ENCODE results near the gene CFAP107. TPM values are rescaled to one million over a fixed set of nuclear protein-coding genes. Genes with fewer than 3 reads are reported as not detected.
"Not testable (repeated sequence)": the region's sequence is repeated elsewhere in the genome, so short reads cannot be mapped to it uniquely, and the experiment has no call there.

The CFAP107 gene
- total RNA-seq, 1 donor from 2014 or later = not detected

DNA sequence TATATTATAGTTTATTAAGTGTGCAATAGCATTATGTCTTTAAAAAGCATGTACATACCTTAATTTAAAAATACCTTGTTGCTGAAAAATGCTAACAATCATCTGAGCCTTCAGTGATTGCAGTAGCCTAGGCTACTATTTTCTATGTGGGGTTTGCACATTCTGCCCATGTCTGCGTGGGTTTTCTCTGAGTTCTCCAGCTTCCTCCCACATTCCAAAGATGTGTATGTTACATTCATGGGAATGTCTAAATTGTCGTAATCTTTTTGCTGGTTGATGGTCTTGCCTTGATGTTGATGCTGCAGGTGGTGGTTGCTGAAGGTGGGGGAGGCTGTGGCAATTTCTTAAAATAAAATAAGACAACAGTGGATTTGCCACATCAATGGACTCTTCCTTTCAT lies 17.6 kb upstream of the CFAP107 start:
- peaks cover 1% of the 10 kb centered on the region for H3K36me3 Mint-ChIP-seq
- TF ChIP-seq, protein P1, sequence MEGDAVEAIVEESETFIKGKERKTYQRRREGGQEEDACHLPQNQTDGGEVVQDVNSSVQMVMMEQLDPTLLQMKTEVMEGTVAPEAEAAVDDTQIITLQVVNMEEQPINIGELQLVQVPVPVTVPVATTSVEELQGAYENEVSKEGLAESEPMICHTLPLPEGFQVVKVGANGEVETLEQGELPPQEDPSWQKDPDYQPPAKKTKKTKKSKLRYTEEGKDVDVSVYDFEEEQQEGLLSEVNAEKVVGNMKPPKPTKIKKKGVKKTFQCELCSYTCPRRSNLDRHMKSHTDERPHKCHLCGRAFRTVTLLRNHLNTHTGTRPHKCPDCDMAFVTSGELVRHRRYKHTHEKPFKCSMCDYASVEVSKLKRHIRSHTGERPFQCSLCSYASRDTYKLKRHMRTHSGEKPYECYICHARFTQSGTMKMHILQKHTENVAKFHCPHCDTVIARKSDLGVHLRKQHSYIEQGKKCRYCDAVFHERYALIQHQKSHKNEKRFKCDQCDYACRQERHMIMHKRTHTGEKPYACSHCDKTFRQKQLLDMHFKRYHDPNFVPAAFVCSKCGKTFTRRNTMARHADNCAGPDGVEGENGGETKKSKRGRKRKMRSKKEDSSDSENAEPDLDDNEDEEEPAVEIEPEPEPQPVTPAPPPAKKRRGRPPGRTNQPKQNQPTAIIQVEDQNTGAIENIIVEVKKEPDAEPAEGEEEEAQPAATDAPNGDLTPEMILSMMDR (IDR thresholded peaks at IDR 0.05; ENCODE audit: unreplicated experiment) = no peak
- H3K4me3 Mint-ChIP-seq = no peak overlapping the region
- DNase-seq (ENCODE audit: low spot score in 2 of 2, unreplicated experiment in 2 of 2) = no peak
- H3K9me3 Mint-ChIP-seq = peaks cover 36% of the 10 kb centered on the region
- no peaks in the 10 kb centered on the region for H3K4me1 Mint-ChIP-seq
- H3K27ac Mint-ChIP-seq = no peak overlapping the region
- H3K27me3 Mint-ChIP-seq (ENCODE audit: low read depth) = peaks cover 34% of the 10 kb centered on the region

DNA sequence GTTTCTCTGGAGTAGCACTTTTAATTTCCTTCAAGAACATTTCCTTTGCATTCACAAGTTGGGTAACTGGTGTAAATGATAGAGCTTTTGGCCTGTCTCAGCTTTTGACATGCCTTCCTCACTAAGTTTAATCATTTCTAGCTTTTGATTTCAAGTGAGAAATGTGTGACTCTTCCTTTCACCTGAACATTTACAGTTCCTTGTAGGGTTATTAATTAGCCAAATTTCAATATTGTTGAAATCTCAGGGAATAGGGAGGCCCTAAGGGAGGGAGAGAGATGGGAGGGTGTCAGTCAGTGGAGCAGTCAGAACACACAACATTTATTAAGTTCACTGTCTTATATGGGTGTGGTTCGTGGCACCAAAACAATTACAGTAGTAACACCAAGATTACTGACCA lies 15.8 kb upstream of the CFAP107 start:
- DNase-seq (ENCODE audit: low spot score in 2 of 2, unreplicated experiment in 2 of 2) = no peak
- Mint-ChIP-seq H3K4me1 (no peaks in the 10 kb centered on the region), H3K27me3 (ENCODE audit: low read depth) (peaks cover 42% of the 10 kb centered on the region), H3K4me3 (no peak overlapping the region), H3K36me3 (peaks cover 1% of the 10 kb centered on the region), H3K27ac (no peak overlapping the region), H3K9me3 (peaks cover 36% of the 10 kb centered on the region)
- TF ChIP-seq, protein P1 (IDR thresholded peaks at IDR 0.05; ENCODE audit: unreplicated experiment) = no peak

DNA sequence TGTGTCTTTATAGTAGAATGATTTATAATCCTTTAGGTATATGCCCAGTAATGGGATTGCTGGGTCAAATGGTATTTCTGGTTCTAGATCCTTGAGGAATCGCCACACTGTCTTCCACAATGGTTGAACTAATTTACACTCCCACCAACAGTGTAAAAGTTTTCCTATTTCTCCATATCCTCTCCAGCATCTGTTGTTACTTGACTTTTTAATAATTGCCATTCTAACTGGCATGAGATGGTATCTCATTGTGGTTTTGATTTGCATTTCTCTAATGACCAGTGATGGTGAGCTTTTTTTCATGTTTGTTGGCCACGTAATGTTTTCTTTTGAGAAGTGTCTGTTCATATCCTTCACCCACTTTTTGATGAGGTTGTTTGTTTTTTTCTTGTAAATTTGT lies 14.9 kb upstream of the CFAP107 start:
- not testable (repeated sequence) for H3K27ac Mint-ChIP-seq; H3K36me3 Mint-ChIP-seq; H3K4me3 Mint-ChIP-seq; DNase-seq (ENCODE audit: low spot score in 2 of 2, unreplicated experiment in 2 of 2); H3K4me1 Mint-ChIP-seq
- H3K9me3 Mint-ChIP-seq = peaks cover 41% of the 10 kb centered on the region
- peaks cover 37% of the 10 kb centered on the region for H3K27me3 Mint-ChIP-seq (ENCODE audit: low read depth)

DNA sequence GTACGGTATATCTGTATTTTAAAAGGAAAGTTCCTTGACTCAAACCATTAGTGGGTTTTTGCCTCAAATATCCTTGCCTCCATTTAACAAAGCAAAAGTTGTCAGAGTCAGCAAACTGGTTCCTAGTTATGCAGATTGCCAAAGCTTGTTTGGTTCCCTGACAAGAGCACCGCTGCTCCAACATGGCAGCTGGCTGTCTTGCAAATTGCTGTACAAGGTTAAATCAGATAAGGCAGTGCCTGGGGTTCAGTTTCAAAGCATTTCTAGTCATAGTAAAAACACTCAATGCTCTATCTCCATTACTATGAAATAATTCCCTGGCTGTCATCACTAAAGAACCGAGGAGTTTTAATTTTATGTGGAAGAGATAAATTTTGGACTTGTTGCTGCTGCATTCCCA lies 11.3 kb upstream of the CFAP107 start:
- Mint-ChIP-seq H3K36me3 (peaks cover 1% of the 10 kb centered on the region), H3K4me3 (no peak overlapping the region), H3K9me3 (peaks cover 44% of the 10 kb centered on the region), H3K27ac (no peak overlapping the region), H3K4me1 (no peaks in the 10 kb centered on the region), H3K27me3 (ENCODE audit: low read depth) (peaks cover 48% of the 10 kb centered on the region)
- TF ChIP-seq, protein P1 (IDR thresholded peaks at IDR 0.05; ENCODE audit: unreplicated experiment) = no peak
- DNase-seq (ENCODE audit: low spot score in 2 of 2, unreplicated experiment in 2 of 2) = no peak

DNA sequence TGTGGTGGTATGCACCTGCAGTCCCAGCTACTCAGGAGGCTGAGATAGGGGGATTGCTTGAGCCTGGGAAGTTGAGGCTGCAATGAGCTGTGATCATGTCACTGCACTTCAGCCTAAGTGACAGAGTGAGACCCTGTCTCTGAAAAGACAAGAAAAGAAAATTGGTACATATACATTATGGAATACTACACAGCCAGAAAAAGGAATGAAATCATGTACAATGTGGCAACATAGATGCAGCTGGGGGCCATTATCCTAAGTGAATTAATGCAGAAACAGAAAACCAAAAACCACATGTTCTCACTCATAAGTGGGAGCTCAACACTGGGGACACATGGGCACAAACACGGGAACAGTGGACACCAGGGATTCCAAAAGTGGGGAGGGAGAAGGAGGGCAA lies 7.1 kb upstream of the CFAP107 start:
- Mint-ChIP-seq H3K4me1 (no peaks in the 10 kb centered on the region), H3K27me3 (ENCODE audit: low read depth) (peaks cover 33% of the 10 kb centered on the region), H3K36me3 (no peaks in the 10 kb centered on the region), H3K9me3 (peaks cover 30% of the 10 kb centered on the region), H3K27ac (no peak overlapping the region), H3K4me3 (no peak overlapping the region)
- TF ChIP-seq, protein P1 (IDR thresholded peaks at IDR 0.05; ENCODE audit: unreplicated experiment) = no peak
- DNase-seq (ENCODE audit: low spot score in 2 of 2, unreplicated experiment in 2 of 2) = no peak

DNA sequence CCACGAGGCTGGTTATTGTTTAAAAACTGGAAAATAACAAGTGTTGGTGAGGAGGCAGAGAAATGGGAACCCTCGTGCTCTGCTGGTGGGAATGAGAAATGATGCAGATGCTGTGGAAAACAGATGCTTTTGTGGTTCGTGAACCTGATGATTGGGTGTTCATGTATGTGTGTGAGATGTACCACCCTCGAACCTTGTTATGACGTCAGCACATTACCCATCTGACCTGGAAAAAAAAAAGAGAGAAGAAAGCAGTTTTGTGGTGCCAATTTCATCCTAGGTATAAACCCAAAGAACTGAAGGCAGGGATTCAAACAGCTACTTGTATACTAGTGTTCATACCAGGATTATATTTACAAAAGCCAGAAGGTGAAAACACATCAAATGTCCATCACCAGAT lies 6.4 kb upstream of the CFAP107 start:
- TF ChIP-seq, protein P1 (IDR thresholded peaks at IDR 0.05; ENCODE audit: unreplicated experiment) = no peak
- no peak for DNase-seq (ENCODE audit: low spot score in 2 of 2, unreplicated experiment in 2 of 2)
- Mint-ChIP-seq H3K36me3 (no peaks in the 10 kb centered on the region), H3K27ac (no peak overlapping the region), H3K27me3 (ENCODE audit: low read depth) (peaks cover 27% of the 10 kb centered on the region), H3K9me3 (peaks cover 30% of the 10 kb centered on the region), H3K4me3 (no peak overlapping the region), H3K4me1 (no peaks in the 10 kb centered on the region)
